IPS-20b (cell line): ENCODE data around the gene MEF2C.

ENCODE experiments used
- H3K27ac ChIP-seq: one replicate; pipeline ENCODE4 v1.5.1; 2013; ENCODE audit warnings: low read length
- H3K27me3 ChIP-seq: 2 replicates; pipeline ENCODE4 v1.6.1; 2013; ENCODE audit warnings: mild to moderate bottlenecking, low read length, inconsistent platforms; ENCODE audit not compliant: insufficient read depth
- H3K36me3 ChIP-seq: 2 replicates; pipeline ENCODE4 v1.6.1; 2013; ENCODE audit warnings: low read depth, mild to moderate bottlenecking, inconsistent platforms, low read length, moderate library complexity; ENCODE audit not compliant: insufficient read depth
- H3K4me1 ChIP-seq: 2 replicates; pipeline ENCODE4 v1.6.1; 2013; ENCODE audit warnings: mild to moderate bottlenecking, control low read depth, inconsistent platforms, low read length, moderate library complexity; ENCODE audit not compliant: insufficient read depth
- H3K4me3 ChIP-seq: 2 replicates; pipeline ENCODE4 v1.5.1; 2013; ENCODE audit warnings: mild to moderate bottlenecking, low read length, inconsistent platforms
- H3K9ac ChIP-seq: 2 replicates; pipeline ENCODE4 v1.6.1; 2013; ENCODE audit warnings: low read depth, mild to moderate bottlenecking, inconsistent platforms, low read length, moderate library complexity
- H3K9me3 ChIP-seq: 2 replicates; pipeline ENCODE4 v1.6.1; 2013; ENCODE audit warnings: mild to moderate bottlenecking, low read depth, low read length, inconsistent platforms; ENCODE audit not compliant: insufficient read depth

The MEF2C gene

GRCh38 chr5:88680253-88681132 lies 202.5 kb downstream of the MEF2C start:
- peak overlapping the region; percentile 60 for H3K4me3 ChIP-seq
- no peak overlapping the region for H3K27ac ChIP-seq
- H3K9me3 ChIP-seq = 0 out of 2 replicates have a peak, but pooled peaks cover 5% of the 10 kb centered on the region
- H3K4me1 ChIP-seq = peaks cover 19% of the 10 kb centered on the region; the same call in 1 of the 2 replicates
- peaks cover 100% of the 10 kb centered on the region for H3K27me3 ChIP-seq
- no peaks in the 10 kb centered on the region for H3K36me3 ChIP-seq
- H3K9ac ChIP-seq = no peak overlapping the region

- Histone ChIP-seq H3K4me3 (peak overlapping the region; percentile 60), H3K27me3 (peaks cover 100% of the 10 kb centered on the region)
Measured at GRCh38 chr5:88679638-88680037, 203.3 kb downstream of the MEF2C start.

GRCh38 chr5:88678770-88679381 lies 204.1 kb downstream of the MEF2C start:
- H3K27me3 ChIP-seq = peaks cover 100% of the 10 kb centered on the region
- peaks cover 18% of the 10 kb centered on the region; the same call in 1 of the 2 replicates for H3K4me1 ChIP-seq
- H3K27ac ChIP-seq = no peak overlapping the region
- H3K36me3 ChIP-seq = no peaks in the 10 kb centered on the region
- peak overlapping the region; percentile 48; the same call in 1 of the 2 replicates for H3K4me3 ChIP-seq
- no peak overlapping the region for H3K9ac ChIP-seq
- 0 out of 2 replicates have a peak, but pooled peaks cover 5% of the 10 kb centered on the region for H3K9me3 ChIP-seq

More at GRCh38 chr5:88679638-88680037, 203.3 kb downstream of the MEF2C start:
- peaks cover 23% of the 10 kb centered on the region; the same call in 1 of the 2 replicates for H3K4me1 ChIP-seq
- H3K36me3 ChIP-seq = no peaks in the 10 kb centered on the region
- 0 out of 2 replicates have a peak, but pooled peaks cover 5% of the 10 kb centered on the region for H3K9me3 ChIP-seq
- no peak overlapping the region for H3K9ac ChIP-seq
- H3K27ac ChIP-seq = no peak overlapping the region

GRCh38 chr5:88677943-88678769 lies 204.8 kb downstream of the MEF2C start:
- Histone ChIP-seq H3K9ac (no peak overlapping the region), H3K4me3 (peak overlapping the region; percentile 53; the same call in 1 of the 2 replicates), H3K27me3 (peaks cover 100% of the 10 kb centered on the region), H3K36me3 (no peaks in the 10 kb centered on the region), H3K4me1 (peaks cover 21% of the 10 kb centered on the region; the same call in 1 of the 2 replicates), H3K9me3 (0 out of 2 replicates have a peak, but pooled peaks cover 5% of the 10 kb centered on the region), H3K27ac (no peak overlapping the region)

GRCh38 chr5:88677376-88677895 lies 205.5 kb downstream of the MEF2C start:
- Histone ChIP-seq H3K4me3 (peak overlapping the region; percentile 53; the same call in 1 of the 2 replicates), H3K27me3 (peaks cover 100% of the 10 kb centered on the region), H3K9me3 (no peaks in the 10 kb centered on the region), H3K9ac (no peak overlapping the region), H3K27ac (no peak overlapping the region), H3K4me1 (peaks cover 24% of the 10 kb centered on the region; the same call in 1 of the 2 replicates), H3K36me3 (no peaks in the 10 kb centered on the region)

GRCh38 chr5:88676637-88677375 lies 206.2 kb downstream of the MEF2C start:
- Histone ChIP-seq H3K27me3 (peaks cover 100% of the 10 kb centered on the region), H3K27ac (no peak overlapping the region), H3K36me3 (no peaks in the 10 kb centered on the region)

GRCh38 chr5:88675708-88676636 lies 207.0 kb downstream of the MEF2C start:
- peaks cover 100% of the 10 kb centered on the region for H3K27me3 ChIP-seq
- H3K27ac ChIP-seq = no peak overlapping the region
- H3K9me3 ChIP-seq = no peaks in the 10 kb centered on the region
- H3K36me3 ChIP-seq = no peaks in the 10 kb centered on the region
- H3K4me1 ChIP-seq = peaks cover 37% of the 10 kb centered on the region; the same call in 1 of the 2 replicates
- H3K4me3 ChIP-seq = peak overlapping the region; percentile 58
- peak overlapping the region; percentile 39; the same call in 1 of the 2 replicates for H3K9ac ChIP-seq

More at GRCh38 chr5:88676637-88677375, 206.2 kb downstream of the MEF2C start:
- Histone ChIP-seq H3K4me1 (peaks cover 29% of the 10 kb centered on the region; the same call in 1 of the 2 replicates), H3K9ac (no peak overlapping the region), H3K4me3 (peak overlapping the region; percentile 44), H3K9me3 (no peaks in the 10 kb centered on the region)

- Histone ChIP-seq H3K27me3 (peaks cover 100% of the 10 kb centered on the region), H3K4me3 (peak overlapping the region; percentile 58), H3K27ac (no peak overlapping the region), H3K4me1 (peaks cover 40% of the 10 kb centered on the region; the same call in 1 of the 2 replicates), H3K36me3 (no peaks in the 10 kb centered on the region), H3K9me3 (no peaks in the 10 kb centered on the region), H3K9ac (peak overlapping the region; percentile 39; the same call in 1 of the 2 replicates)
Measured at GRCh38 chr5:88675168-88675707, 207.7 kb downstream of the MEF2C start.

GRCh38 chr5:88674356-88675167 lies 208.4 kb downstream of the MEF2C start:
- Histone ChIP-seq H3K9ac (peak overlapping the region; percentile 39; the same call in 1 of the 2 replicates), H3K4me1 (peaks cover 40% of the 10 kb centered on the region; the same call in 1 of the 2 replicates), H3K9me3 (no peaks in the 10 kb centered on the region), H3K36me3 (no peaks in the 10 kb centered on the region), H3K4me3 (peak overlapping the region; percentile 58), H3K27ac (no peak overlapping the region), H3K27me3 (peaks cover 100% of the 10 kb centered on the region)
